GM19372 (cell line): ENCODE results near the gene SPEF1.
"Not testable (repeated sequence)": the region's sequence is repeated elsewhere in the genome, so short reads cannot be mapped to it uniquely, and the experiment has no call there.

ENCODE experiments used
- ATAC-seq: cut with Tn5 transposase; IDR thresholded peaks from one replicate; pipeline ENCODE4 v1.9.1; 2021; ENCODE audit warnings: mild to moderate bottlenecking, low read depth, moderate library complexity; ENCODE audit not compliant: unreplicated experiment

SPEF1 gene, protein sequence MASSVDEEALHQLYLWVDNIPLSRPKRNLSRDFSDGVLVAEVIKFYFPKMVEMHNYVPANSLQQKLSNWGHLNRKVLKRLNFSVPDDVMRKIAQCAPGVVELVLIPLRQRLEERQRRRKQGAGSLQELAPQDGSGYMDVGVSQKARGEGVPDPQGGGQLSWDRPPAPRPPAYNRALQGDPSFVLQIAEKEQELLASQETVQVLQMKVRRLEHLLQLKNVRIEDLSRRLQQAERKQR

DNA sequence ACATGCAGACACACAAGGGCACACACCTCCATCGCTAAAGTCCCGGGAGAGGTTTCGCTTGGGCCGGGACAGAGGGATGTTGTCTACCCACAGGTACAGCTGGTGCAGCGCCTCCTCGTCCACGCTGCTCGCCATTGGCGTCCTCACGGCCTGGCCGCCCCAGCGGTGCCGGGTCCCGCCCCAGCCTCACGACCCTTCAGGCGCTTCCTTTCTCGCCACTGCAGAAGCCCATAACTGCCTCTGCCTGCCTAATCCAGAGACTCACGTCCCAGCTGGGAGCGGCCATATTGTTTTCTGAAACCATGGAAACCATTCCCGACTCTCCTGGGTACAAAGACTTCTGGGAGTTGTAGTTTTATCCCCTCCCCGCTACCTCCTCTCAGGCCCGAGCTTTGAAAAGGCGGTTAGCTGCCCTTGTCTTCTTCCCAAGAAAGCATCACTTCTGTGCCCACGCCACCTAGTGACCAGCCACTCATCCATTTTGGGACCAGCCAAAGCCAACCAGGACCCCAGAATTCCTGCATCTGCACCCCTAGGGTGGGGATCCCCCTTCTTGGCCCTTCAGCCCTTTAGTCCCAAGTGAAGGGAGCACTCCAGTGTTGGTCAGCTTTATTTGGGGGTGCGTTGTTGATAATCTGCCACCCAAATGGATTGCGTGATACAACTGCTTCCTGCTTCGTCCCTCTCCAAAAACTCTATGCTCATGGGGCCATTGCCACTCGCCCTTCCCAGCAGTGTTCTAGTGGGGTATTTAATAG is at the start of gene SPEF1:
SPEF1 (minus strand) TSS at position 296 of the 758 bp plus-strand sequence; CDS start at position 135, 161 bp downstream.
- peak; percentile 55 for ATAC-seq

DNA sequence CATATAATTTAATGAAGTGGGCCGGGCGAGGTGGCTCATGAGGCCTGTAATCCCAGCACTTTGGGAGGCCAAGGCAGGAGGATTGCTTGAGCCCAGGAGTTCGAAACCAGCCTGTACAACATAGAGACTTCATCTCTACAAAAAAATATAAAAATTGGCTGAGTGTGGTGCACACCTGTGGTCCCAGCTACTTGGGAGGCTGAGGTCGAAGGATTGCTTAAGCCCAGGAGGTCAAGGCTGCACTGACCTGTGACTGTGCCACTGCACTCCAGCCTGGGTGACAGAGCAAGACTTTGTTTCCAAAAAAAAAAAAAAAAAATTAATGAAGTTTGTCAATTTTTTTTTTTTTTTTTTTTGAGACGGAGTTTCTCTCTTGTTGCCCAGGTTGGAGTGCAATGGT is 48.6 kb upstream of the SPEF1 start:
- not testable (repeated sequence) for ATAC-seq

DNA sequence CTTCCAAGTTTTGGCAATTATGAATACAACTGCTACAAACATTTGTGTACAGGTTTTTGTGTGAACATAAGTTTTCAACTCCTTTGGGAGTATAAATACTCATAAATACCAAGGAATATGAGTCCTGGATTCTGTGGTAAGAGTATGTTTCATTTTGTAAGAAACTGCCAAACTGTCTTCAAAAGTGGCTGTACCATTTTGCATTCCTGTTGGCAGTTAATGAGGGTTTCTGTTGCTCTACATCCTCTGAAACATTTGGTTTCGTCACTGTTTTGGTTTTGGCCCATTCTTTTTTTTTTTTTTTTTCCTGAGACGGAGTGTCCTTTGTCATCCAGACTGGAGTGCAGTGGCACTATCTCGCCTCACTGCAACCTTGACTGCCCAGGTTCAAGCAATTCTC is 47.5 kb upstream of the SPEF1 start:
- no peak for ATAC-seq

DNA sequence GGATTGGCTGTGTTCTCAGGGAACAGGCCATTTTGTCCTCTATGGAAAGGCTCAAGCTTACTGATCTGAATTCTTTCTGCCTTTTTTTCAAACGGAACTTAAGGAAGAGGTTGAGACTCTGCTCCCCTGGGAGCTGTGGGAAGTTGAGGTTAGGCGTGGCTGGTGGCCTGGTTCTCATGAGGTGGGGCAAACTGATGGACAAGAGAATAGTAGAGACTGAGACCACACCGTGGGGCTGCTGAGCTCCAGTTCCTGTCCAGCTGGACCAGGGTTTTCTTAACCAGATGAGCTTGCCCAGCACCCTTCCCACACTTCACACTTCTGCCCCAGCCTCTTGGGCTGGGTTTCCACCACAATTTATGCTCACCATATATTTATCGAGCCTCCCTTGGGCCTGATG is 45.2 kb upstream of the SPEF1 start:
- no peak for ATAC-seq

DNA sequence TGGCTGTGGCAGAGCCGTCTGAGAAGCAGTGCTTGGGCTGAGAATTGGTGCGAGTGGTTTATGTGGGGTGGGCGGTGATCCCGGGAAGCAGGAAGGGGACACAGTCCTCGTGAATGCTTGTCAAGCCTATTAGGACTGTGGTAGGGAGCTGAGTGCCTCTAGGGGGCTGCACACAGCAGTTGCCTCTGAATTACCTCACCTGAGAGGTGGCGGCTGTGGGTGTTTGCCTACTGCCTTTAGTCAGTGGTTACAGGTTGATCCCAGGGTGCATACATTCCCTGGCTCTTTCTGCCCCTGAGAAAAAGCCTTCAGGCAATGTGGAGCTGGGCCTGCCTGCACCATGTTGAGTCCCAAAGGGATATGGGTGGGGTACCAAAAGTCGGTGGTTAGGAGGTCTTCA is 44.3 kb upstream of the SPEF1 start:
- no peak for ATAC-seq

DNA sequence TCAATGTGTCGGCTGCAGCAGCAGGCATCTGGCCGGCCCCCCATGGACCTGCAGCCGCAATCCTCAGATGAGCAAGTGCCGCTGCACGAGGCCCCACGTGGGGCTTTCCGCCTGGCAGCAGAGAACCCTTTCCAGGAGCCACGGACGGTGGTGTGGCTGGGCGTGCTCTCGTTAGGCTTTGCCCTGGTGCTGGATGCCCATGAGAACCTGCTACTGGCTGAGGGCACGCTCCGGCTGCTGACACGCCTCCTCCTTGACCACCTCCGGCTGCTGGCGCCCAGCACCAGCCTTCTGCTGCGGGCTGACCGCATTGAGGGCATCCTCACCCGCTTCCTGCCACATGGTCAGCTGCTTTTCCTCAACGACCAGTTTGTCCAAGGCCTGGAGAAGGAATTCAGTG is 42.6 kb upstream of the SPEF1 start:
- no peak for ATAC-seq

DNA sequence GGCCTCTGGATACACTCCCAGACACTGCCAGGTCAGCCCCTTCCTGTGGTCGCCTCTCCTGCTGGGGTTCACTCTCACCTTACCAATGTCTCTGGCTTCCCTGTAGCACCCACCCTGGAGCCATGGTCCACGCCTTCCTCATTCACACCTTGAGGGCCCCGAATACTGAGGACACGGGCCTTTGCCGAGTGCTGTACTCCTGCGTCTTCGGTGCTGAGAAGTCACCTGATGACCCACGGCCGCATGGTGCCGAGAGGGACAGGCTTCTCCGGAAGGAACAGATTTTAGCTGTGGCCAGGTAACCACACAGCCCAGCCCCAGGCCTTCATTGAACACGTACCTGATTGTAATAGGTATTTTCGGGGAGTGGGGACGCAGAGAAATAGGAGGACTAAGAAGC is 40.7 kb upstream of the SPEF1 start:
- no peak for ATAC-seq

DNA sequence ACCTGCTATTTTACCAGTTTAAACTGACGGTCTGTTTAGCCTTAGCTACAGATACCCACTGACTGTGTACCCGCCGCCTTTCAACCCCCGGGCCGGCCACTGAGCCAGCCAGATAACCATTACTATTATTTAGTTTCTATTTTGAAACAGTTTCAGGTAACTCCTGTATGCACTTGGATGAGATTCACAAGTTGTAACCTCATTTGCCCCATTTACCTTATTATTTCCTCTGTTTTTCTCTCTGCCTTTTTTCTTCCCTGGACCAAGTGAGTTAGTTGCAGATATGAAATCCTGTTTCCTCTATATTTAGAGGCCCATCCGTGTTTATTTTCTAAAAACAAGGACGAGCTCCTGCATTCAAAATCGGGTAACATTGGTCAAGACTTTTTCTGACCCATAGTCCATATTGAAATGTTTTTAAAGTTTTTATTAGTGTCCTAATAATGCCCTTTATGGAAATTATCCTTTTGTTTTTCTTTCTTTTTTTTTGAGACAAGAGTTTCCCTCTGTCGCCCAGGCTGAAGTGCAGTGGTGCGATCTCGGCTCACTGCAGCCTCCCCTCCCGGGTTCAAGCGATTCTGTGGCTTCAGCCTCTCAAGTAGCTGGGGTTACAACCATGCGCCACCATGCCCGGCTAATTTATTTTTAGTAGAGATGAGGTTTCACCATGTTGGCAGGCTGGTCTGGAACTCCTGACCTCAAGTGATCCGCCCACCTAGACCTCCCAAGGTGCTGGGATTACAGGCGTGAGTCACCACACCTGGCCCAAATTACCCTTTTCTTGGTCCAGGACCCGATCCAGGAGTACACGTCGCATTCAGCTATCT is 39.9 kb upstream of the SPEF1 start:
- ATAC-seq: no peak

DNA sequence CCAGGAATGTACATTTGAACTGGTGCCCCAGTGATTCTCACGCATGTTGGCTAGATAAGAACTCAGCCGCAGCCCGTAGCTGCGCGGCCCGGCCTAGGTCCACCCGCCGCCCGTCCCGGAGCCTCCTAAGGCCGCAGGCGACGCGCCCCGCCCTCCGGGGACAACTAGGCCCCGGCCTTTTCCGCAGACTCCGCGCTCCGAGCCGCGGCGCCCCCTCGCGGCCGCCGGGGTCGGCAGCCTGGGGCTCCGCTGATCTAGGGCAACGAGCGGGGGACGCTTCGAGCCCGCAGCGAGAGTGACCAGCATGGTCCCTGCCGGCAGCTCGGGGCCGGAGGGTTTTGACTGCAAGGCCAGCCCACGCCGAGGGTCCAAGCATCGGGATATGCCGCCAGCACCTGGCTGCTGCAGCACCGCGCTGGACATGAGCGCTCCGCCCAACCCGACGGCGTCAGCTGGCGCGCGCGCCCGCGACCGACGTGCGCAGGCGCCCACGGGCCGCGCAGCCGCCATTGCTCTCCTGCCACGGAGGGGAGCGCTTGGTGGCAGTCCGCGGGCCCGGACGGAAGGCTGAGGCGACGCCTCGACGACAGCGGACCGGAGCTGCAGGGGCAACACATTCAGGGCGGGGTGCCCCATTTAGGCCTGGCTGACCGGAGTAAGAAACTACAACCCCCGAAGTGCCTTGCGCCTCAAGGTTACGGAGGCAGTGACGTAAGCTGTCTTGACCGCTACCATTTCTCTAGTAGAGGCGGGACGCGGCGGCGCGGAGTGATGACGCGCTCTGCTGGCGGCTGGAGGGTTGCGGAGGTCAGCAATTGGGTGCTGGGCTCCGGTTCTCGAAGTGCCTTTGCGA is 39.0 kb upstream of the SPEF1 start, which contains the start of gene AP5S1:
AP5S1 (plus strand) TSS at position 500 of the 853 bp plus-strand sequence. CDS start 1,571 bp downstream, outside the sequence.
- ATAC-seq: peak; percentile 85

DNA sequence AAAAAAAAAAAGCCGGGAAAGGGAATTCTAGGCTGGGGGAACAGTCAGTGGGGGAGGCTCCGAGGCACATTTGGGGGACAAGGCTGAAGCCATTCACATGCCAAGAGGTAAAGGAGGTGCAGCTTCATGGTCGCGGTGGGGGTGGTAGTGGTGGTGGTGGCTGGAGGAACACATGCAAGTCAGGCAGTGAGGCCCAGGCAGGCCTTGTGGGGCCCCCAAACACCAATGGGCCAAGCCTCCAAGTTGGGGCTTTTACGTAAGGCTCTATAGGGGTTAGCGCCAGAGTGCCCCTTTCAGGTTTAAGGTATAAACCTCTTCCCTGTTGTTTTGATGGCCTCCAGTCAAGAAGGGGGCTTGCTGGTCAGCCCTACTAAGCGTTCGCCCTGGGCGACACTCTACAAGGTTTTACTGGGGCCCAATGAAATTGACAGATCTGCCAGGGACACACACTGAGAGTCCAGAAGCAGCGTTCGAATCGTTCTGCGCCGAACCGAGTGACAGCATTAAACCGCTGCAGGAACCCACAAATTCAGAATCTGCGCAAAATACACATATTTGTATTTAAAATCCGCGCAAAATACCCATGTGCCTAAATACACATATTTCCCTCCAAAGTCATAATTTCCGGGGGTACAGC is 38.3 kb upstream of the SPEF1 start:
- no peak for ATAC-seq

DNA sequence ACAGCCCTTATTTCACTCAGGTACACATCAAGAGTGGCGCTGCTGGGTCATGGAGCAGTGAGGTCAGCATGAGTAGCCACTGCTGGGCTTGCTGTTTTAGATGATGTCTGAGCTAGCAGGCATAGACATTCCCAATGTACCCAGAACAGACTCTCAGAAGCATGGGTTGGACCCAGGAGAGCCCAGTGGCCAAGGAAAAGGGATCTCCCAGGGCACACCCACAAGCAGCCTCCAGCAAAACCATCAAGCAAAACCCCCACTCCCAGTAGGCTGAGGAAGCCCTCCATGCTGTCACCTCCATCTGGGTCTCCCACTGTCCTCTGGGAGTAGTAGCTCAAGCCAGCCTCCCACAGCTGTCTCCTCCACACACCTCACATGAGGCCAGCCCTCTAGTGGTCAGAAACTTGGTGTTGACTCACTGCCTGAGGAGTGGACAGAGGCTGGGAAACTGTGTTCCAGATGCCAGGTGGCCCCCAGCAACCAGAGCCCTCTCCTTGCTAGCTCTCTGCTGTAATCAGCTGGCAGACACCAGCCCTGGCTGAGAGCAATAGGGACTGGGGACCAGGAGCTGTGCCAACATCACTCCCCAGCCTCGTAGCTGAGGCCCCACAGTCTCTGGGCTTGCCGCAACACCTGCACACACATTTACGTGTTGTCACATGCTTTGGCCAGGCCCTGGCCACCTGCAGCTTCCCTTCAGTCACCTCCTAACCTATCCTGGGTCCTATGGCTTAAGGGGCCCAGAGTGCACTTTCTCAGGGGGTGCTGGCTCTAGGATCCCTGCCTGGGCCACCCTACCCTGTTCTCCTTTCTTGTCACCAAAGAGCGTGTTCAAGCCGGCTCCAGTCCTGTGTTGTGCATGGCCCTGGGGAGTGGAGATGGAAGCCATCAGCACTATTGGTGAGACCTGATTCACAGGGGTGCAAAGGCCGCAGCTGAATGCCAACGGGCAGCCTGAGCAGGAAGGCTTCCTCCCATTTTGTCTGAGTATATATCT is 37.2 kb upstream of the SPEF1 start:
- no peak for ATAC-seq

DNA sequence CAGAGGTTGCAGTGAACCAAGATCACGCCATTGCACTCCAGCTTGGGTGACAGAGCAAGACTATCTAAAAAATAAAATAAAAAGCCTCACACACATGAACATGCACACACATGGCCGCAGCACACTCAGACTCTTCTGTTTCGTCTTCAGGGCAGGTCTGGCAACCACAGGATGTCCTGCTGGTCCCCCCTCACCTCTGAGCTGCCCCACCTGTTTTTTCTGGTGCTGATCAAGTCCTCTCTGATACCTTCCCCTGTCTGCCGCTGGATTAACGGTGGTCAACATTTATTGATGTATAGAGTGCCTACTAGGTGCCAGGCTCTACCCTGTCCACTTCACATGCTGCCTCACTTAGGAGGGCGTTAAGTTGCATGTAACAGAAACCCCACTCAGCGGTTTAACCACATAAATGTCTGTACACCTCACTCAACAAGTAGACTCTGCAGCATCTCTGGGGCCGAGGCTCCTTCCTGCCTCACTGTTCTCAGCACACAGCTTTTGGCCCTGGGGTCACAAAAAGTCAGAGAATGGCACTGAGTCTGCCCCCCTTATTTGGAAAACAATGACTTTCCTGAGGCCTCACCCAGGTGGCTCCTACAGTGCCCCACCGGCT is 34.6 kb upstream of the SPEF1 start:
- ATAC-seq: no peak

DNA sequence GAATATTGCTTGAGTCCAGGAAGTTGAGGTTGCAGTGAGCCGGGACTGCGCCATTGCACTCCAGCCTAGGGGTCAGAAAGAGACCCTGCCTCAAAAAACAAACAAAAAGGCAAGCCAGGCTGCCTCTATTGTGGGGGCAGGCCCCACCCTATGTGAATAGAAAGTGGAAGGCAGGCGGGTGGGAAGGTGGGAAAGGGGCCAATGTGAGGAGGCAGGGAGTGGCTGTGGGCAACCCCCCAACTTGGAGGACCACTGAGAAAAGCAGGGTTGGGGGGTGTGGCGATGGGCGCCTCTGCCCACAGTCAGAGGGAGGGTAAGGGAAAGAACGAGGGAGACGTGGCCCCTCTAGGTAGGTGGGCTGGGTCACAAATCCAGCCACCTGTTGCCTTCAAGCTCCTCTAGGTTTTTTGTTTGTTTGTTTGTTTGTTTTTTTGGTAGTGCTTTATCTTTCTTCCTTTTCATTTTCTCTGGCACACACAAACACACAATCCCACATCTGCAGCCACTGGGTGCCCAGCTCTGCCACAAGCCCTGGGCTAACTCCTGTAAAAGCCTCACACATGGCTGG is 33.8 kb upstream of the SPEF1 start:
- no peak for ATAC-seq

DNA sequence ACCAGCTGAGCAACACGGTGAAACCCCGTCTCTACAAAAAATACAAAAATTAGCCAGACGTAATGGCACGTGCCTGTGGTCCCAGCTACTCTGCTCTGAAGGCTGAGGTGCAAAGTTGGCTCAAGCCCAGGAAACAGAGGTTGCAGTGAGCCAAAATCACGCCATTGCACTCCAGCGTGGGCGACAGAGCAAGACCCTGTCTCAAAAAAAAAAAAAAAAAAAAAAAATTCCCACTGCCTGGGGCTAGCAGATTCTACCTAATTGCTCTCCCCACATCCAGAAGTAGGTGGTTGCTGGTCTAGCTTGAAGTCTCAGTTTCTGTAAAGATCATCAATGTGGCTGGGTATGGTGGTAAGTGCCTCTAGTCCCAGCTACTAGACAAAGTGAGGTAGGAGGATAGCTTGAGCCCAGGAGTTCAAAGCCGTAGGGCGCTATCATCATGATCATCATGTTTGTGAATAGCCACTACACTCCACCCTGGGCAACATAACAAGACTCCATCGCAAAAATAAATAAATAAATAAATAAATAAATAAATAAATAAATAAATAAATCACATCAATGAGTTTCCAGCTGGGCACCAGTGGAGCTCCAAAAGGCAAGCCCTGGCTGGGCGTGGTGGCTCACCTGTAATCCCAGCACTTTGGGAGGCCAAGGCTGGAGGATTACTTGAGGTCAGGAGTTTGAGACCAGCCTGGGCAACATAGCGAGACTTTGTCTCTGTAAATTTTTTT is 32.8 kb upstream of the SPEF1 start:
- ATAC-seq: no peak

DNA sequence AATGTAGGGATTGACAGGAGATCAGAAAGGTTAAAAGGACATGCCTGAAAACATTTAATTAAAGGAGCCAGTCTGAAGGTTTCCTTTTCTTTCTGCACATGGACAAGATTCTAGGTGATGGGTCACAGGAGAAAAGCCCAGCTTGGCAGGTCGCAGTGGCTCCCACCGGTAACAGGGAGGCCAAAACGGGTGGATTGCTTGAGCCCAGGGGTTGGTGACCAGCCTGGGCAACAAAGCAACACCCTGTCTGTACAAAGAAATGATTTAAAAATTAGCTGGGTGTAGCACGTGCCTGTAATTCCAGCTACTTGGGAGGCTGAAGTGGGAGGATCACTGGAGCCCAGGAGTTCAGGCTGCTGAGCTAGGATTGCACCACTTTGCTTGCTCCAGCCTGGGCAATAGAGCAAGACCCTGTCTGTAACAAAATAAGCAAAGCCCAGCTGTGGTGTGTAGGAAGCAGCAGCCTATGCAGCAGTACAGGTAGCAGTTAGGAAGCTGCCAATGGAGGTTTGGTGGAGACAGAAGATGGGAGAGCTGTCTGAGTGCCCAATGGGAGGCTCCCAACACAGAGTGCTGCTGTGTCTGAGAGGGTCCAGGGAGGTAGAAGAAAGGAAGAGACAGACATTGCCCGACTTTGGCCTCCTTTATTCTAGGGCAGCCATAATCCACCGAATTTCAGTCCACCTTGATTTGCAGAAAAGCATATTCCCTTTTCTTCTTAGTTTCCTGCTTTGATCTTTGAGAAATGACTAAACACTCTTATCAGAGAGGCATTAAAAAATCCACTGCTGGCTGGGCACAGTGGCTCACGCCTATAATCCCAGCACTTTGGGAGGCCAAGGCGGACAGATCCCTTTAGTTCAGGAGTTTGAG is 32.0 kb upstream of the SPEF1 start:
- no peak for ATAC-seq

DNA sequence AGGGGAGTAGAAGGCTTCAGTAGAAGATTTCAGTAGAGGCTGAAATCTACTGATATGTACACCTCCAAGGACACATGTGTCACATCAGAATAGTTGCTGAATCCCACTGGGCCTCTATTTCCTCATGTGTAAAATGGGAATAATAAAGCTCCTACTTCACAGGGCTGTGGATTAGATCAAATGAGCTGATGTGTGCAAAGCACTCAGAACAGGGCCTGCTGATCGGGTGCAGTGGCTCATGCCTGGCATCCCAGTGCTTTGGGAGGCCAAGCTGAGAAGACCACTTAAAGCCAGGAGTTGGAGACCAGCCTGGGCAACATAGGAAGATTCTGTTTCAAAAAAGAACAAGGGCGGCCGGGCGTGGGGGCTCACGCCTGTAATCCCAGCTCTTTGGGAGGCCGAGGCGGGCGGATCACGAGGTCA is 31.0 kb upstream of the SPEF1 start:
- no peak for ATAC-seq
